SK-N-SH treated with all-trans-retinoic acid at 6 μM for 48 hours (cell line): ENCODE measurements around the gene SLC19A3.

Source experiments
- ATAC-seq: fragments of 200-7000 bp; cut with Tn5 transposase; 3 replicates; pipeline ENCODE4 v1.9.1; 2020; ENCODE audit warnings: mild to moderate bottlenecking, moderate library complexity
- ARNTL ChIP-seq: fragments of 450-650 bp; formaldehyde crosslinking; IDR thresholded peaks from 2 replicates; pipeline ENCODE4 v1.5.0; 2020; ENCODE audit warnings: low read depth, mild to moderate bottlenecking, moderate library complexity, borderline replicate concordance
- ESRRG ChIP-seq: fragments of 250-450 bp; sonication (Bioruptor Pico); IDR thresholded peaks from 2 replicates; pipeline ENCODE4 v1.6.1; 2021; ENCODE audit warnings: mild to moderate bottlenecking
- GLIS3 ChIP-seq: fragments of 250-450 bp; sonication (Bioruptor Pico); IDR thresholded peaks from 2 replicates; pipeline ENCODE4 v1.5.0; 2020; ENCODE audit warnings: mild to moderate bottlenecking, moderate library complexity
- ISL1 ChIP-seq: fragments of 250-450 bp; sonication (Bioruptor Pico); IDR thresholded peaks from 2 replicates; pipeline ENCODE4 v2.1.2; 2022; ENCODE audit warnings: mild to moderate bottlenecking, moderate library complexity
- OSR1 ChIP-seq: fragments of 250-450 bp; sonication (Bioruptor Pico); IDR thresholded peaks from 2 replicates; pipeline ENCODE4 v1.8.0; 2022; ENCODE audit warnings: moderate library complexity, mild to moderate bottlenecking, inconsistent platforms
- ZC3H10 ChIP-seq: fragments of 250-450 bp; sonication (Bioruptor Pico); IDR thresholded peaks from 2 replicates; pipeline ENCODE4 v1.5.1; 2021; ENCODE audit warnings: mild to moderate bottlenecking, moderate library complexity
- ZFP3 ChIP-seq: fragments of 250-450 bp; sonication (Bioruptor Pico); IDR thresholded peaks from 2 replicates; pipeline ENCODE4 v1.5.0; 2020; ENCODE audit warnings: mild to moderate bottlenecking, moderate library complexity
- ZNF70 ChIP-seq: fragments of 450-650 bp; formaldehyde crosslinking; IDR thresholded peaks from 2 replicates; pipeline ENCODE4 v1.5.0; 2020; ENCODE audit warnings: mild to moderate bottlenecking, moderate library complexity
- ZNF8 ChIP-seq: fragments of 450-650 bp; formaldehyde crosslinking; IDR thresholded peaks from 2 replicates; pipeline ENCODE4 v1.5.0; 2020; ENCODE audit warnings: mild to moderate bottlenecking, moderate library complexity
- TF ChIP-seq, protein P1 (sequence below): fragments of 250-450 bp; sonication (Bioruptor Pico); IDR thresholded peaks from 2 replicates; pipeline ENCODE4 v1.8.0; 2020; ENCODE audit warnings: mild to moderate bottlenecking, moderate library complexity, borderline replicate concordance
- TF ChIP-seq, protein P2 (sequence below): fragments of 250-450 bp; sonication (Bioruptor Pico); IDR thresholded peaks from 2 replicates; pipeline ENCODE4 v1.5.1; 2021; ENCODE audit warnings: mild to moderate bottlenecking, moderate library complexity
- TF ChIP-seq, protein P3 (sequence below): fragments of 250-450 bp; sonication (Bioruptor Pico); IDR thresholded peaks from 2 replicates; pipeline ENCODE4 v1.5.0; 2020; ENCODE audit warnings: mild to moderate bottlenecking, moderate library complexity
- TF ChIP-seq, protein P4 (sequence below): fragments of 250-450 bp; sonication (Bioruptor Pico); IDR thresholded peaks from 2 replicates; pipeline ENCODE4 v1.8.0; 2021; ENCODE audit warnings: low read depth, mild to moderate bottlenecking, moderate library complexity, borderline replicate concordance

Gene SLC19A3

DNA sequence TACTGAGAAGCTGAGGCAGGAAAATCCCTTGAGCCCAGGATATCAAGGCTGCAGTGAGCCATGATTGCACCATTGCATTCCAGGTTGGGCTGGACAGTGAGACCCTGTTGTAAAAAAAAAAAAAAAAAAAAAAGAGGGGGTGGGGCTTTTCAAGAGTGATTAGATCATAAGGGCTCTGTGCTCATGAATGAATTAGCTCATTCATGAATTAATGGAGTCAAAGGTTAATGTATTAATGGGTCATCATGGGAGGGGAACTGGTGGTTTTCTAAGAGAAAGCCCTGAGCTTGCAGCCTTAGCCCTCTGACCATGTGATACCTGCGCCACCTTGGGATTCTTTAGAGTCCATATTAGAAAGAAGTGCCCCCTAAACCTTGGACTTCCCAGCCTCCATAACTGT, 4.5 kb downstream of the SLC19A3 start:
- TF ChIP-seq, protein P1, sequence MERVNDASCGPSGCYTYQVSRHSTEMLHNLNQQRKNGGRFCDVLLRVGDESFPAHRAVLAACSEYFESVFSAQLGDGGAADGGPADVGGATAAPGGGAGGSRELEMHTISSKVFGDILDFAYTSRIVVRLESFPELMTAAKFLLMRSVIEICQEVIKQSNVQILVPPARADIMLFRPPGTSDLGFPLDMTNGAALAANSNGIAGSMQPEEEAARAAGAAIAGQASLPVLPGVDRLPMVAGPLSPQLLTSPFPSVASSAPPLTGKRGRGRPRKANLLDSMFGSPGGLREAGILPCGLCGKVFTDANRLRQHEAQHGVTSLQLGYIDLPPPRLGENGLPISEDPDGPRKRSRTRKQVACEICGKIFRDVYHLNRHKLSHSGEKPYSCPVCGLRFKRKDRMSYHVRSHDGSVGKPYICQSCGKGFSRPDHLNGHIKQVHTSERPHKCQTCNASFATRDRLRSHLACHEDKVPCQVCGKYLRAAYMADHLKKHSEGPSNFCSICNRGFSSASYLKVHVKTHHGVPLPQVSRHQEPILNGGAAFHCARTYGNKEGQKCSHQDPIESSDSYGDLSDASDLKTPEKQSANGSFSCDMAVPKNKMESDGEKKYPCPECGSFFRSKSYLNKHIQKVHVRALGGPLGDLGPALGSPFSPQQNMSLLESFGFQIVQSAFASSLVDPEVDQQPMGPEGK (CRISPR knock-in tag) = no peak
- TF ChIP-seq, protein P2, sequence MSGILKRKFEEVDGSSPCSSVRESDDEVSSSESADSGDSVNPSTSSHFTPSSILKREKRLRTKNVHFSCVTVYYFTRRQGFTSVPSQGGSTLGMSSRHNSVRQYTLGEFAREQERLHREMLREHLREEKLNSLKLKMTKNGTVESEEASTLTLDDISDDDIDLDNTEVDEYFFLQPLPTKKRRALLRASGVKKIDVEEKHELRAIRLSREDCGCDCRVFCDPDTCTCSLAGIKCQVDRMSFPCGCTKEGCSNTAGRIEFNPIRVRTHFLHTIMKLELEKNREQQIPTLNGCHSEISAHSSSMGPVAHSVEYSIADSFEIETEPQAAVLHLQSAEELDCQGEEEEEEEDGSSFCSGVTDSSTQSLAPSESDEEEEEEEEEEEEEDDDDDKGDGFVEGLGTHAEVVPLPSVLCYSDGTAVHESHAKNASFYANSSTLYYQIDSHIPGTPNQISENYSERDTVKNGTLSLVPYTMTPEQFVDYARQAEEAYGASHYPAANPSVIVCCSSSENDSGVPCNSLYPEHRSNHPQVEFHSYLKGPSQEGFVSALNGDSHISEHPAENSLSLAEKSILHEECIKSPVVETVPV = no peak
- TF ChIP-seq, protein P3, sequence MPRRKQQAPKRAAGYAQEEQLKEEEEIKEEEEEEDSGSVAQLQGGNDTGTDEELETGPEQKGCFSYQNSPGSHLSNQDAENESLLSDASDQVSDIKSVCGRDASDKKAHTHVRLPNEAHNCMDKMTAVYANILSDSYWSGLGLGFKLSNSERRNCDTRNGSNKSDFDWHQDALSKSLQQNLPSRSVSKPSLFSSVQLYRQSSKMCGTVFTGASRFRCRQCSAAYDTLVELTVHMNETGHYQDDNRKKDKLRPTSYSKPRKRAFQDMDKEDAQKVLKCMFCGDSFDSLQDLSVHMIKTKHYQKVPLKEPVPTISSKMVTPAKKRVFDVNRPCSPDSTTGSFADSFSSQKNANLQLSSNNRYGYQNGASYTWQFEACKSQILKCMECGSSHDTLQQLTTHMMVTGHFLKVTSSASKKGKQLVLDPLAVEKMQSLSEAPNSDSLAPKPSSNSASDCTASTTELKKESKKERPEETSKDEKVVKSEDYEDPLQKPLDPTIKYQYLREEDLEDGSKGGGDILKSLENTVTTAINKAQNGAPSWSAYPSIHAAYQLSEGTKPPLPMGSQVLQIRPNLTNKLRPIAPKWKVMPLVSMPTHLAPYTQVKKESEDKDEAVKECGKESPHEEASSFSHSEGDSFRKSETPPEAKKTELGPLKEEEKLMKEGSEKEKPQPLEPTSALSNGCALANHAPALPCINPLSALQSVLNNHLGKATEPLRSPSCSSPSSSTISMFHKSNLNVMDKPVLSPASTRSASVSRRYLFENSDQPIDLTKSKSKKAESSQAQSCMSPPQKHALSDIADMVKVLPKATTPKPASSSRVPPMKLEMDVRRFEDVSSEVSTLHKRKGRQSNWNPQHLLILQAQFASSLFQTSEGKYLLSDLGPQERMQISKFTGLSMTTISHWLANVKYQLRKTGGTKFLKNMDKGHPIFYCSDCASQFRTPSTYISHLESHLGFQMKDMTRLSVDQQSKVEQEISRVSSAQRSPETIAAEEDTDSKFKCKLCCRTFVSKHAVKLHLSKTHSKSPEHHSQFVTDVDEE (CRISPR knock-in tag) = no peak
- no peak for ATAC-seq

DNA sequence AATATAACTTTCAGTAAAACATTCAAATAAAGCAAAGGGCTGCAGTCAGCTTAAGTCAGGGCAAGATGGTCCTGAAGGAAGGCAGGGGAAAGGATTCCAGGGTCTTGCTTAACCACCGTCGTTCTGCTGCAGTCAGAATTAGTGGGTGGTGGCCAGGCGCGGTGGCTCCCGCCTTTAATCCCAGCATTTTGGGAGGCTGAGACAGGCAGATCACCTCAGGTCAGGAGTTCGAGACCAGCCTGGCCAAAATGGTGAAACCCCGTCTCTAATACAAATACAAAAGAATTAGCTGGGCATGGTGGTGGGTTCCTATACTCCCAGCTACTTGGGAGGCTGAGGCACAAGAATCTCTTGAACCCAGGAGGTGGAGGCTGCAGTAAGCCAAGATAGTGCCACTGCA, 6.8 kb downstream of the SLC19A3 start:
- no peak for ATAC-seq
- TF ChIP-seq ZC3H10 (CRISPR knock-in tag) (no peak), ARNTL (CRISPR knock-in tag) (no peak), ZNF8 (CRISPR knock-in tag) (no peak), ISL1 (CRISPR knock-in tag) (no peak), OSR1 (no peak), GLIS3 (no peak)
- TF ChIP-seq, all 23 proteins: peak for 0

DNA sequence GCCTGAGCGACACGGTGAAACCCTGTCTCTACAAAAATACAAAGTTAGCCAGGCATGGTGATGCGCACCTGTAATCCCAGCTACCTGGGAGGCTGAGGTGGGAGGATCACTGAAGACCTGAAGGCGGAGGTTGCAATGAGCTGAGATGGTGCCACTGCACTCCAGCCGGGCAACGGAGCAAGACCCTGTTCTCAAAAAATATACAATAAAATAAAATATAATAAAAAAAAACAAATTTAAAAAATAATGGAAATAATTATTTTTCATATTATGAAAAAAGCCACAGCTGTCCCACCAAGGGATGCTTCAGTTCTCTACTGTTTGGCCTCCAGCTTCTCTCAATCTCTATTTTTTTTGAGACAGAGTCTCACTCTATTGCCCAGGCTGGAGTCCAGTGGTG, 10.4 kb downstream of the SLC19A3 start:
- no peak for ATAC-seq
- TF ChIP-seq, protein P3 (CRISPR knock-in tag) = no peak

DNA sequence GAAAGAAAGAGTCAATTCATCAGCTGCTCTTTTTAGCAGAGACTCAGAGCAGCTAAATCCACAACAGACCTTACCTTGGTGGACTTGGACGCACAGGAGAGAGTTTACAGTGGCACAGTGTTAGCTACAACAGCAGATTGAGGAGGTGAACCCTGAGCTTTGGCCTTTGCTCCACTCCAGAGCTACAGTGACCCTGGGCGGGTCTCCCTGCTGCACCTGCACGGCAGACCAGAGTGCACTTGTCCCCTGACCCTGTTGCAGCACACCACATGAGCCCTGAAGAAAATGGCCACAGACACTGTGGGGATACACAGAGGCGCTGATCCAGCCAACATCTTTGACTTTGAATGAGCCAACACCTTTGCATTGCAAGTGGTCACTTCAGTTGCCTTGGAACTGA, 11.0 kb downstream of the SLC19A3 start:
- TF ChIP-seq, protein P3 (CRISPR knock-in tag) = no peak
- TF ChIP-seq ESRRG (CRISPR knock-in tag) (no peak), ZNF70 (no peak), ZFP3 (CRISPR knock-in tag) (no peak)
- TF ChIP-seq, protein P4, sequence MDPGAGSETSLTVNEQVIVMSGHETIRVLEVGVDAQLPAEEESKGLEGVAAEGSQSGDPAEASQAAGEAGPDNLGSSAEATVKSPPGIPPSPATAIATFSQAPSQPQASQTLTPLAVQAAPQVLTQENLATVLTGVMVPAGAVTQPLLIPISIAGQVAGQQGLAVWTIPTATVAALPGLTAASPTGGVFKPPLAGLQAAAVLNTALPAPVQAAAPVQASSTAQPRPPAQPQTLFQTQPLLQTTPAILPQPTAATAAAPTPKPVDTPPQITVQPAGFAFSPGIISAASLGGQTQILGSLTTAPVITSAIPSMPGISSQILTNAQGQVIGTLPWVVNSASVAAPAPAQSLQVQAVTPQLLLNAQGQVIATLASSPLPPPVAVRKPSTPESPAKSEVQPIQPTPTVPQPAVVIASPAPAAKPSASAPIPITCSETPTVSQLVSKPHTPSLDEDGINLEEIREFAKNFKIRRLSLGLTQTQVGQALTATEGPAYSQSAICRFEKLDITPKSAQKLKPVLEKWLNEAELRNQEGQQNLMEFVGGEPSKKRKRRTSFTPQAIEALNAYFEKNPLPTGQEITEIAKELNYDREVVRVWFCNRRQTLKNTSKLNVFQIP (CRISPR knock-in tag) = no peak
- ATAC-seq = no peak
